ENCODE measurements around the gene MIER2.

Gene MIER2

GRCh38 chr19:291561-292280 is 52.9 kb downstream of the MIER2 start:
- no peak overlapping the region for H3K4me3 Mint-ChIP-seq
- H3K36me3 Mint-ChIP-seq (ENCODE audit: low read depth): no peaks in the 10 kb centered on the region
- no peak overlapping the region for H3K27ac Mint-ChIP-seq
- no peaks in the 10 kb centered on the region for H3K4me1 Mint-ChIP-seq (ENCODE audit: low read depth)
- H3K27me3 Mint-ChIP-seq (ENCODE audit: low read depth): peaks cover 39% of the 10 kb centered on the region
- DNase-seq (ENCODE audit: low spot score): no peak
- H3K9me3 Mint-ChIP-seq: no peaks in the 10 kb centered on the region

GRCh38 chr19:291006-291521 is 53.5 kb downstream of the MIER2 start, which contains the start of gene PLPP2:
PLPP2 (minus strand) TSS chr19:291403; CDS start chr19:291336, 67 bp downstream.
- no peaks in the 10 kb centered on the region for H3K9me3 Mint-ChIP-seq

GRCh38 chr19:290372-291005 is 54.1 kb downstream of the MIER2 start:
- no peaks in the 10 kb centered on the region for H3K4me1 Mint-ChIP-seq (ENCODE audit: low read depth)
- no peak overlapping the region for H3K27ac Mint-ChIP-seq
- DNase-seq (ENCODE audit: low spot score): no peak
- H3K27me3 Mint-ChIP-seq (ENCODE audit: low read depth): peaks cover 39% of the 10 kb centered on the region
- H3K9me3 Mint-ChIP-seq: no peaks in the 10 kb centered on the region
- no peak overlapping the region for H3K4me3 Mint-ChIP-seq
- H3K36me3 Mint-ChIP-seq (ENCODE audit: low read depth): no peaks in the 10 kb centered on the region

More at GRCh38 chr19:291006-291521, 53.5 kb downstream of the MIER2 start, which contains the start of gene PLPP2:
- H3K4me3 Mint-ChIP-seq: no peak within 1 kb of the TSS
- no peak for DNase-seq (ENCODE audit: low spot score)
- peaks cover 39% of the 10 kb centered on the region for H3K27me3 Mint-ChIP-seq (ENCODE audit: low read depth)
- H3K27ac Mint-ChIP-seq: no peak within 1 kb of the TSS
- no peaks in the 10 kb centered on the region for H3K36me3 Mint-ChIP-seq (ENCODE audit: low read depth)
- H3K4me1 Mint-ChIP-seq (ENCODE audit: low read depth): no peaks in the 10 kb centered on the region

GRCh38 chr19:289651-290371 is 54.8 kb downstream of the MIER2 start:
- Mint-ChIP-seq H3K4me3 (no peak overlapping the region), H3K27ac (no peak overlapping the region), H3K27me3 (ENCODE audit: low read depth) (peaks cover 38% of the 10 kb centered on the region), H3K9me3 (no peaks in the 10 kb centered on the region), H3K36me3 (ENCODE audit: low read depth) (no peaks in the 10 kb centered on the region), H3K4me1 (ENCODE audit: low read depth) (no peaks in the 10 kb centered on the region)
- DNase-seq (ENCODE audit: low spot score): no peak

- no peak overlapping the region for H3K27ac Mint-ChIP-seq
- H3K4me3 Mint-ChIP-seq: no peak overlapping the region
- H3K36me3 Mint-ChIP-seq (ENCODE audit: low read depth): no peaks in the 10 kb centered on the region
- H3K27me3 Mint-ChIP-seq (ENCODE audit: low read depth): peaks cover 29% of the 10 kb centered on the region
- H3K4me1 Mint-ChIP-seq (ENCODE audit: low read depth): no peaks in the 10 kb centered on the region
- DNase-seq (ENCODE audit: low spot score): no peak
- no peaks in the 10 kb centered on the region for H3K9me3 Mint-ChIP-seq
Observed at GRCh38 chr19:288911-289310, 55.7 kb downstream of the MIER2 start.

GRCh38 chr19:287381-287871 is 57.2 kb downstream of the MIER2 start:
- Mint-ChIP-seq H3K9me3 (no peaks in the 10 kb centered on the region), H3K27ac (no peak overlapping the region), H3K27me3 (ENCODE audit: low read depth) (peaks cover 16% of the 10 kb centered on the region), H3K4me1 (ENCODE audit: low read depth) (no peaks in the 10 kb centered on the region), H3K36me3 (ENCODE audit: low read depth) (no peaks in the 10 kb centered on the region), H3K4me3 (no peak overlapping the region)
- DNase-seq (ENCODE audit: low spot score): no peak

GRCh38 chr19:283395-283794 is 61.2 kb downstream of the MIER2 start:
- no peak overlapping the region for H3K4me3 Mint-ChIP-seq
- DNase-seq (ENCODE audit: low spot score): no peak
- no peaks in the 10 kb centered on the region for H3K4me1 Mint-ChIP-seq (ENCODE audit: low read depth)
- H3K27me3 Mint-ChIP-seq (ENCODE audit: low read depth): peaks cover 2% of the 10 kb centered on the region
- no peaks in the 10 kb centered on the region for H3K36me3 Mint-ChIP-seq (ENCODE audit: low read depth)
- no peak overlapping the region for H3K27ac Mint-ChIP-seq
- no peaks in the 10 kb centered on the region for H3K9me3 Mint-ChIP-seq

- DNase-seq (ENCODE audit: low spot score): no peak
- H3K27ac Mint-ChIP-seq: no peak overlapping the region
- H3K36me3 Mint-ChIP-seq (ENCODE audit: low read depth): no peaks in the 10 kb centered on the region
- H3K9me3 Mint-ChIP-seq: no peaks in the 10 kb centered on the region
- no peaks in the 10 kb centered on the region for H3K4me1 Mint-ChIP-seq (ENCODE audit: low read depth)
- H3K27me3 Mint-ChIP-seq (ENCODE audit: low read depth): peaks cover 2% of the 10 kb centered on the region
- H3K4me3 Mint-ChIP-seq: no peak overlapping the region
Observed at GRCh38 chr19:282501-282900, 62.1 kb downstream of the MIER2 start.

- H3K36me3 Mint-ChIP-seq (ENCODE audit: low read depth): no peaks in the 10 kb centered on the region
- peaks cover 5% of the 10 kb centered on the region for H3K27me3 Mint-ChIP-seq (ENCODE audit: low read depth)
- no peaks in the 10 kb centered on the region for H3K4me1 Mint-ChIP-seq (ENCODE audit: low read depth)
- no peak for DNase-seq (ENCODE audit: low spot score)
- H3K27ac Mint-ChIP-seq: no peak overlapping the region
- H3K9me3 Mint-ChIP-seq: no peaks in the 10 kb centered on the region
- no peak overlapping the region for H3K4me3 Mint-ChIP-seq
Observed at GRCh38 chr19:281992-282391, 62.6 kb downstream of the MIER2 start.

GRCh38 chr19:281156-281853 is 63.3 kb downstream of the MIER2 start:
- no peaks in the 10 kb centered on the region for H3K36me3 Mint-ChIP-seq (ENCODE audit: low read depth)
- no peaks in the 10 kb centered on the region for H3K9me3 Mint-ChIP-seq
- no peaks in the 10 kb centered on the region for H3K4me1 Mint-ChIP-seq (ENCODE audit: low read depth)
- H3K27ac Mint-ChIP-seq: no peak overlapping the region
- no peak for DNase-seq (ENCODE audit: low spot score)
- H3K4me3 Mint-ChIP-seq: no peak overlapping the region
- peaks cover 5% of the 10 kb centered on the region for H3K27me3 Mint-ChIP-seq (ENCODE audit: low read depth)

GRCh38 chr19:280541-281009 is 64.0 kb downstream of the MIER2 start:
- Mint-ChIP-seq H3K27me3 (ENCODE audit: low read depth) (peaks cover 5% of the 10 kb centered on the region), H3K36me3 (ENCODE audit: low read depth) (no peaks in the 10 kb centered on the region), H3K4me3 (no peak overlapping the region), H3K27ac (no peak overlapping the region), H3K4me1 (ENCODE audit: low read depth) (no peaks in the 10 kb centered on the region), H3K9me3 (no peaks in the 10 kb centered on the region)
- DNase-seq (ENCODE audit: low spot score): no peak

- Mint-ChIP-seq H3K36me3 (ENCODE audit: low read depth) (no peaks in the 10 kb centered on the region), H3K9me3 (no peaks in the 10 kb centered on the region), H3K4me1 (ENCODE audit: low read depth) (no peaks in the 10 kb centered on the region), H3K4me3 (no peak overlapping the region), H3K27ac (no peak overlapping the region), H3K27me3 (ENCODE audit: low read depth) (peaks cover 5% of the 10 kb centered on the region)
- no peak for DNase-seq (ENCODE audit: low spot score)
Observed at GRCh38 chr19:279656-280055, 64.9 kb downstream of the MIER2 start.

GRCh38 chr19:279231-279630 is 65.4 kb downstream of the MIER2 start:
- Mint-ChIP-seq H3K36me3 (ENCODE audit: low read depth) (no peaks in the 10 kb centered on the region), H3K9me3 (no peaks in the 10 kb centered on the region), H3K4me1 (ENCODE audit: low read depth) (no peaks in the 10 kb centered on the region), H3K27ac (no peak overlapping the region), H3K27me3 (ENCODE audit: low read depth) (peaks cover 5% of the 10 kb centered on the region), H3K4me3 (no peak overlapping the region)
- DNase-seq (ENCODE audit: low spot score): no peak

Data from T-helper 2 cell treated with Interferon-gamma antibody and Interleukin-4, amounts not matched to agents 5 μg/mL and 100 μg/mL, for 36 hours (primary cell).